Spleen (tissue), 11 donors: Measurements from ENCODE around the gene HSDL1. TPM values are rescaled to one million over a fixed set of nuclear protein-coding genes. Genes with fewer than 3 reads are reported as not detected.

ENCODE experiments used
- DNase-seq: peaks from one replicate; pipeline ENCODE4 v3.0.0-alpha.2; 2020
- H3K27ac ChIP-seq, 8 donors: fragments of 200-600 bp; sonication (generic) in 7 of 8; 1 replicate in 4 of 8; 2 replicates in 4 of 8; pipeline versions ENCODE4 v1.5.0 to v1.8.0; 2016 to 2021; ENCODE audit warnings: inconsistent platforms in 4 of 8, mild to moderate bottlenecking in 4 of 8, moderate library complexity in 1 of 8
- H3K27me3 ChIP-seq, 7 donors: fragments of 200-600 bp; sonication (generic) in 6 of 7; replicated peaks in 1 of 7; 1 replicate in 4 of 7; 2 replicates in 3 of 7; pipeline versions ENCODE4 v1.5.0 to v1.8.0; 2016 to 2021; ENCODE audit warnings: inconsistent platforms in 3 of 7, mild to moderate bottlenecking in 1 of 7
- H3K36me3 ChIP-seq, 6 donors: fragments of 200-600 bp; sonication (generic) in 5 of 6; 1 replicate in 4 of 6; 2 replicates in 2 of 6; pipeline versions ENCODE4 v1.5.0 to v1.8.0; 2016 to 2021; ENCODE audit warnings: inconsistent platforms in 2 of 6
- H3K4me1 ChIP-seq, 6 donors: fragments of 200-600 bp; sonication (generic) in 5 of 6; 1 replicate in 3 of 6; 2 replicates in 3 of 6; pipeline versions ENCODE4 v1.5.0 to v1.8.0; 2016 to 2021; ENCODE audit warnings: inconsistent platforms in 3 of 6
- H3K4me3 ChIP-seq, 8 donors: fragments of 200-600 bp; sonication (generic) in 7 of 8; 1 replicate in 4 of 8; 2 replicates in 4 of 8; pipeline versions ENCODE4 v1.5.0 to v1.8.0; 2016 to 2021; ENCODE audit warnings: inconsistent platforms in 4 of 8, mild to moderate bottlenecking in 4 of 8, moderate library complexity in 2 of 8
- H3K9me3 ChIP-seq, 8 donors: fragments of 200-600 bp; sonication (generic) in 7 of 8; 1 replicate in 4 of 8; 2 replicates in 4 of 8; pipeline versions ENCODE4 v1.5.0 to v1.8.0; 2016 to 2021; ENCODE audit warnings: inconsistent platforms in 4 of 8
- CTCF ChIP-seq, 11 experiments: fragments of 200-600 bp in 7 of 11; fragments of 450-650 bp in 4 of 11; sonication (generic) in 4 of 11; IDR thresholded peaks in 8 of 11; conservative IDR thresholded peaks in 3 of 11; 1 replicate in 7 of 11; 2 replicates in 4 of 11; pipeline versions ENCODE4 v1.4.0 to v1.8.0; 2016 to 2021; ENCODE audit warnings: antibody characterized with exemption in 11 of 11, inconsistent platforms in 4 of 11, mild to moderate bottlenecking in 1 of 11
- POLR2A ChIP-seq, 3 donors: fragments of 450-650 bp; IDR thresholded peaks; one replicate each; pipeline ENCODE4 v1.5.1; 2017; ENCODE audit warnings: antibody characterized with exemption in 3 of 3, mild to moderate bottlenecking in 1 of 3
- POLR2AphosphoS5 ChIP-seq, 3 donors: sonication (generic); formaldehyde crosslinking; IDR thresholded peaks; one replicate each; pipeline ENCODE4 v1.5.1; 2017; ENCODE audit warnings: antibody characterized with exemption in 3 of 3
- WGBS, 5 donors: extraction: QIAGEN DNeasy Blood & Tissue Kit in 3 of 5; methylation state at CpG; one replicate each; pipeline versions ENCODE4 v1.1.5 to v1.1.7; 2013 to 2018; 5-methylcytosine and 5-hydroxymethylcytosine counted together
- intact Hi-C: fragments of 100-400 bp; cut with DNase I; formaldehyde crosslinking; loops from one replicate; pipeline ENCODE4 v1.15.0; 2023; ENCODE audit warnings: low total_unique reads
- polyA plus RNA-seq, 3 donors: library from polyadenylated mRNA; stranded (reverse); fragments of 200-250 nt; gene quantifications; one replicate each; pipeline ENCODE4 v1.2.1, GENCODE V29; 2013
- total RNA-seq, 7 donors: library from RNA; depleted of rRNA in 3 of 7; stranded (reverse); fragments of >200 nt in 3 of 7; fragmentation: NEBNext Ultra II Directional in 4 of 7; extraction: Animal tissue kit (Norgen Biotek cat#: 25700) in 4 of 7; gene quantifications; one replicate each; pipeline versions ENCODE4 v1.1.0 to v1.2.1, GENCODE V29; 2016 to 2021
- donor health status: healthy with polysubstance abuse.
- donor health status: DM: no; HTN: no; CAD: no; lungs with moderate emphysema.
- donor health status: DM: no; HTN: no; CAD: no.
- donor health status: Bipolar disorder and iron deficiency.
- donor health status: healthy.
- donor health status: DM: no; HTN: no; CAD: no.
- donor health status: DM: yes; HTN: yes; CAD: no.

HSDL1 gene
- total and polyA plus RNA-seq, 10 donors = 10.1 to 29.0 (median 20.0) TPM

GRCh38 chr16:84096447-84097005 is 48.5 kb downstream of the HSDL1 start:
- Histone ChIP-seq H3K4me1 (peaks cover 0 to 23% (median 0%) of the 10 kb centered on the region in 6 donors), H3K9me3 (no peaks in the 10 kb centered on the region), H3K36me3 (peaks cover 9 to 100% (median 78%) of the 10 kb centered on the region in 6 donors), H3K27me3 (no peaks in the 10 kb centered on the region), H3K4me3 (no peak overlapping the region), H3K27ac (no peak overlapping the region)
- intact Hi-C loops = no loop called here
- 86 to 93% (median 87%) methylated on average over 4 of the region's 4 CpGs for WGBS, 5 donors
- TF ChIP-seq POLR2AphosphoS5 (IDR thresholded peaks at IDR 0.05) = no peak
- no peak for TF ChIP-seq CTCF (IDR thresholded peaks at IDR 0.05 in 8 of 11, conservative IDR thresholded peaks at IDR 0.05 in 3 of 11)
- TF ChIP-seq POLR2A (IDR thresholded peaks at IDR 0.05) = no peak
- no peak for DNase-seq

- intact Hi-C loops = no loop called here
- no peaks in the 10 kb centered on the region for H3K9me3 ChIP-seq
- no peak for DNase-seq
- peaks cover 9 to 100% (median 82%) of the 10 kb centered on the region in 6 donors for H3K36me3 ChIP-seq
- H3K27ac ChIP-seq = no peak overlapping the region
- 94 to 96% (median 95%) methylated on average over 12 to 14 of the region's 14 CpGs for WGBS, 5 donors
- H3K4me1 ChIP-seq = peaks cover 0 to 13% (median 0%) of the 10 kb centered on the region in 6 donors
- no peak overlapping the region for H3K4me3 ChIP-seq
- TF ChIP-seq POLR2A (IDR thresholded peaks at IDR 0.05) (no peak), CTCF (IDR thresholded peaks at IDR 0.05 in 8 of 11, conservative IDR thresholded peaks at IDR 0.05 in 3 of 11) (no peak), POLR2AphosphoS5 (IDR thresholded peaks at IDR 0.05) (no peak)
- H3K27me3 ChIP-seq = no peaks in the 10 kb centered on the region
Measured at GRCh38 chr16:84095466-84095865, 49.5 kb downstream of the HSDL1 start.

- H3K4me3 ChIP-seq = no peak overlapping the region
- peaks cover 9 to 100% (median 93%) of the 10 kb centered on the region in 6 donors for H3K36me3 ChIP-seq
- H3K9me3 ChIP-seq = no peaks in the 10 kb centered on the region
- H3K4me1 ChIP-seq = peaks cover 0 to 9% (median 6%) of the 10 kb centered on the region in 6 donors
- 94 to 100% (median 98%) methylated on average over 4 of the region's 4 CpGs for WGBS, 5 donors
- DNase-seq = no peak
- no peak for TF ChIP-seq POLR2A (IDR thresholded peaks at IDR 0.05)
- no peak for TF ChIP-seq CTCF (IDR thresholded peaks at IDR 0.05 in 8 of 11, conservative IDR thresholded peaks at IDR 0.05 in 3 of 11)
- no peak for TF ChIP-seq POLR2AphosphoS5 (IDR thresholded peaks at IDR 0.05)
- no peak overlapping the region for H3K27ac ChIP-seq
- no peaks in the 10 kb centered on the region for H3K27me3 ChIP-seq
- intact Hi-C loops = no loop called here
Measured at GRCh38 chr16:84093879-84094270, 51.1 kb downstream of the HSDL1 start.

- no peak overlapping the region for H3K27ac ChIP-seq
- H3K27me3 ChIP-seq = no peaks in the 10 kb centered on the region
- no peaks in the 10 kb centered on the region for H3K9me3 ChIP-seq
- H3K4me1 ChIP-seq = peaks cover 0 to 15% (median 12%) of the 10 kb centered on the region in 6 donors
- WGBS, 5 donors = 94 to 96% (median 95%) methylated on average over 16 of the region's 16 CpGs
- no peak for TF ChIP-seq POLR2A (IDR thresholded peaks at IDR 0.05)
- intact Hi-C loops = no loop called here
- no peak overlapping the region for H3K4me3 ChIP-seq
- DNase-seq = no peak
- peaks cover 9 to 100% (median 93%) of the 10 kb centered on the region in 6 donors for H3K36me3 ChIP-seq
Measured at GRCh38 chr16:84093120-84093878, 51.7 kb downstream of the HSDL1 start.
